ENCODE data around the gene NQO2.

The NQO2 gene

GRCh38 chr6:3015144-3015543 is 15.4 kb downstream of the NQO2 start:
- H3K27me3 ChIP-seq (ENCODE audit: insufficient read depth, low read depth) = no peaks in the 10 kb centered on the region
- H3K27ac ChIP-seq = no peak overlapping the region
- H2AFZ ChIP-seq (ENCODE audit: low read depth) = no peak overlapping the region
- H3K4me2 ChIP-seq = no peak overlapping the region
- H3K79me2 ChIP-seq (ENCODE audit: insufficient read depth, low read depth) = no peaks in the 10 kb centered on the region
- TF ChIP-seq CTCF (conservative IDR thresholded peaks at IDR 0.05; ENCODE audit: low read depth, low read length) = no peak
- H4K20me1 ChIP-seq (ENCODE audit: insufficient read depth) = no peaks in the 10 kb centered on the region
- no peak overlapping the region for H3K9ac ChIP-seq
- H3K4me1 ChIP-seq (ENCODE audit: low read depth, poor library complexity, severe bottlenecking) = no peaks in the 10 kb centered on the region
- no peak overlapping the region for H3K4me3 ChIP-seq (IDR thresholded peaks at IDR 0.05; ENCODE audit: insufficient read depth, low read depth, low read length)
- no peaks in the 10 kb centered on the region for H3K36me3 ChIP-seq (ENCODE audit: insufficient read depth)

GRCh38 chr6:3016473-3017280 is 17.0 kb downstream of the NQO2 start:
- H4K20me1 ChIP-seq (ENCODE audit: insufficient read depth) = no peaks in the 10 kb centered on the region
- H3K4me1 ChIP-seq (ENCODE audit: low read depth, poor library complexity, severe bottlenecking) = peaks cover 7% of the 10 kb centered on the region
- no peak overlapping the region for H3K4me3 ChIP-seq (IDR thresholded peaks at IDR 0.05; ENCODE audit: insufficient read depth, low read depth, low read length)
- H3K27me3 ChIP-seq (ENCODE audit: insufficient read depth, low read depth) = no peaks in the 10 kb centered on the region
- H3K79me2 ChIP-seq (ENCODE audit: insufficient read depth, low read depth) = peaks cover 8% of the 10 kb centered on the region
- H3K27ac ChIP-seq = no peak overlapping the region
- no peak overlapping the region for H3K9ac ChIP-seq
- H3K4me2 ChIP-seq = no peak overlapping the region
- no peak overlapping the region for H2AFZ ChIP-seq (ENCODE audit: low read depth)
- no peaks in the 10 kb centered on the region for H3K36me3 ChIP-seq (ENCODE audit: insufficient read depth)
- TF ChIP-seq CTCF (conservative IDR thresholded peaks at IDR 0.05; ENCODE audit: low read depth, low read length) = no peak

GRCh38 chr6:3017304-3017703 is 17.6 kb downstream of the NQO2 start:
- Histone ChIP-seq H3K27ac (no peak overlapping the region), H4K20me1 (ENCODE audit: insufficient read depth) (no peaks in the 10 kb centered on the region), H3K4me3 (IDR thresholded peaks at IDR 0.05; ENCODE audit: insufficient read depth, low read depth, low read length) (no peak overlapping the region), H3K36me3 (ENCODE audit: insufficient read depth) (no peaks in the 10 kb centered on the region), H3K9ac (no peak overlapping the region), H3K27me3 (ENCODE audit: insufficient read depth, low read depth) (no peaks in the 10 kb centered on the region), H2AFZ (ENCODE audit: low read depth) (no peak overlapping the region), H3K4me1 (ENCODE audit: low read depth, poor library complexity, severe bottlenecking) (peaks cover 13% of the 10 kb centered on the region), H3K4me2 (no peak overlapping the region), H3K79me2 (ENCODE audit: insufficient read depth, low read depth) (peaks cover 14% of the 10 kb centered on the region)
- TF ChIP-seq CTCF (conservative IDR thresholded peaks at IDR 0.05; ENCODE audit: low read depth, low read length) = no peak

DNA sequence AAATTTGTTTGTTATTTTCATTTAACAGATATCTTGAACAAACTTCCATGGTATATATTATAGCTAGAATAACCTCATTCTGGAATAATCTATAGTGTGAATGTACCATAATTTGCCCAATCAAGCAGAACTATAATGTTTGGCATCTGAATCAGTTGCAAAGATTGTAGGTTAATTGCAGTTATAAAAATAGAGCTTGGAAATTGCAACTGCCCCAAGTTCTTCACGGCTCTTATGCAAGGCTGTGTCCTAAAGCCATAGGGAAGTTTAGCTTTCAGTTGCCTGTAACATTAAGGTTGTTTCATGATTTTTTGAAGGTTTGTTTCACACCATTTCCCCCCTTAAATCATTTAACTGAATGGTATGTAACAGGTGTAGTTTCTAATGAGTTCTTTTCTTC is 19.4 kb downstream of the NQO2 start:
- Histone ChIP-seq H3K9ac (no peak overlapping the region), H3K4me1 (ENCODE audit: low read depth, poor library complexity, severe bottlenecking) (peaks cover 17% of the 10 kb centered on the region), H2AFZ (ENCODE audit: low read depth) (no peak overlapping the region), H3K79me2 (ENCODE audit: insufficient read depth, low read depth) (peaks cover 27% of the 10 kb centered on the region), H3K4me2 (no peak overlapping the region), H3K27me3 (ENCODE audit: insufficient read depth, low read depth) (no peaks in the 10 kb centered on the region), H3K27ac (no peak overlapping the region; the same call in 1 of the 2 replicates), H3K36me3 (ENCODE audit: insufficient read depth) (no peaks in the 10 kb centered on the region), H4K20me1 (ENCODE audit: insufficient read depth) (no peaks in the 10 kb centered on the region), H3K4me3 (IDR thresholded peaks at IDR 0.05; ENCODE audit: insufficient read depth, low read depth, low read length) (no peak overlapping the region)
- no peak for TF ChIP-seq CTCF (conservative IDR thresholded peaks at IDR 0.05; ENCODE audit: low read depth, low read length)

All from KMS-11 (cell line).